NK-92 (cell line): ENCODE results near the gene ADAMTS2.

Experiments
- DNase-seq: peaks from one replicate; lab custom pipeline; 2025; ENCODE audit not compliant: unreplicated experiment; lab: John Stamatoyannopoulos, UW

The ADAMTS2 gene

DNA sequence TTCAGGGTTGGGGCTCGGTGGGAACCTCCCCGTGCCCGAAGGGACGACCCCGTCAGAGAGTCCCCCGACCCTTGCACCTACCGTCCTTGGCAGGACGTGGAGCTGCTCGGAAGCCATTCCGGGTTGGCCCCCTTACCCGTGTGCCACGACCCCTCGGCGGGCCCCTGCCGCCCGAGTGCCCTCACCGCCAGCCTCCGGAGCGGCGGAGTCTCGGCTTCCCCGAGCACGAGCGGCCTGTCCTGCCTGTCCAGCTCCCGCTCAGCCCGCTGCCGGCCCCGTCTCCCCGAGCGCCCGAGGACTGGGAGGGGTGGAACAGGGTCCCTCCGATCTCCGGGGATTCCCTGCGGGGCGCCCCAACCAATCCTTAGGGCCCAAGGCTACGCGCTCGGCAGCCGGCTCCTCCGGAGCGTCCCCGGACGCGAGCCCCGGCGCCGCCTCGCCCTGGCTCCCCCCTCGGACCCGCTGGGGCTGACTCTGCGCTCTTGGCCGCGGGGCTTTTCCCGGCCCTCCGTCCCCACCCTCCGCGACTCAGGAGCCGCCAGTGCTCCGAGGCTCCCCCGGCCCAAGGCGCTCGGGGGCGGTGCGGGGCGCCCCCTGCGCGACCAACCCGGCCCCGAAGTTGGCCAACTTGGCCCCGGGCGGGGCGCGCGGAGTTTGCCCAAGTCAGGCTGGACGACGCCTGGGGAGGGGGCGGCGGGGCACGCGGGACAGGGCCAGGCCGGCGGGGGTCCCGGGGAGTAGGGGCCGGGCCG lies 654 bp downstream of the ADAMTS2 start:
- no peak for DNase-seq

GRCh38 chr5:179343719-179344430 lies 1.4 kb downstream of the ADAMTS2 start:
- no peak for DNase-seq

DNA sequence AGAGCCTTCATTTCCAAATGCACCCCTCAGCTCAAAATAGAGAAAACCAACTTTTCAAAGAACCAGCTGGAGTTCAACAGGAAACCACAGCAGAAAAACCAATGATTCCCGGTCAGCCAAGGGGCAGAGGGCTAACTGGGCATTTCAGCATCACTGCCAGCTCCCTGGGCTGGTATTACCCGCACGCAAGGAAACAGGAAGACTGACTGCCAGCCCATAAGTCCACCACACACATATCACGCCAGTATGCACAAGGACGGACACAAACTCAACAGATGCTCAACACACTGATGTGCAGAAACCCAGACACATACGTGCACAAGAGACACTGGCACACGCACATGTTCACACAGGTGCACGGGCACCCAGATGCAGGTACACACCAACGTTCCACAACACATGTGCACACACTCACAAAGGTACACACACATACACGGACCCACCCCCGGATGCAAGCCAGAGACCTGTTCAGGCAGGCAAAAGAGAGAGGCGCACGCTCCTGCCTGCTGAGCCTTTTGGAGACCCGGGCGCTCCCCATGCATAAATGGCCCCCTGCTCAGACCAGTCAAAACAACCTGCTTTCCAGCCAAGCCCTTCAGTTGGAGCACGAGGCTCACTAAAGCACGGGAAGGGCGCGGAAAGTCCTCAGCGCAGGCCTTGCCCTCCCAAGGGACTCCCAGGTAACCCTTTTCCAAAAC lies 2.1 kb downstream of the ADAMTS2 start:
- no peak for DNase-seq

- DNase-seq: no peak
Measured at GRCh38 chr5:179342577-179342976, 2.7 kb downstream of the ADAMTS2 start.

GRCh38 chr5:179340465-179340864 lies 4.8 kb downstream of the ADAMTS2 start:
- DNase-seq: no peak

DNA sequence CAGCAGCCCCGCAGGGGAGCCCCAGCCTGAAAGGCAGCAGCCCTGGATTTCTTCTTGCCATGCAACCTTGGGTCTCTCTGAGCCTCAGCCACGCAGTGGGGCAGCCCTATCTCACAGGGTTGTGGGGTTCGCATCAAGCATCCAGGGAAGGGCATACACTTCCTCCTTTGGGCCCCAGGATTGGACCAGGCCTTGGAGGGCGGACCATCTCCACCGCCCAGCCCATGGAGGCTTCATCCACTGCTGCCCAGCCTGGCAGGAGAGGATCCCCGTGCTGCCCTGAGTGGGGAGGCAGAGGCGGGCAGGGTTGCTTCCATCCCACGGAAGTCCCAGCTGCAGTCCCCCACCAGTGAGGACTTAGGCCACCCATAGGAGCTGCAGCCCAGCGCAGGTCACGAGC lies 5.3 kb downstream of the ADAMTS2 start:
- no peak for DNase-seq

DNA sequence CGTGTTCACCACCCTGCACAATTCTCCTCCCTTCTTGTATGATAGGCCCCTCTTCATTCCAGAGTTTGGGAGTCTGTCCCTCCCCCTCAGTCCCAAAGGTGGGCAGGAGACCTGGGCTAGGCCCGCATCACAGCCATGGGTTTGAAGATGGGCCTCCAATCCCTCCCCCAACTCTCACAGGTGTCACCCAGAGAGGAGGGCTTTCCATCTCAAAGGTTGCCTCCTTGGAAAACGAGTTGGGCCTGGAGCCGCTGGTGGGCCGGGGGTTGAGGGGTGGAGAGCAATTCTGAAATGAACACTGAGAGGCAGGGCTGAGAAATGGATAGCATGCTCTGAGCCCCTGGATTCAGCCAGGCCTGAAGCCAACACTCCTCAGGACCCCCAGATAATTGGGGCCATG lies 6.2 kb downstream of the ADAMTS2 start:
- no peak for DNase-seq

DNA sequence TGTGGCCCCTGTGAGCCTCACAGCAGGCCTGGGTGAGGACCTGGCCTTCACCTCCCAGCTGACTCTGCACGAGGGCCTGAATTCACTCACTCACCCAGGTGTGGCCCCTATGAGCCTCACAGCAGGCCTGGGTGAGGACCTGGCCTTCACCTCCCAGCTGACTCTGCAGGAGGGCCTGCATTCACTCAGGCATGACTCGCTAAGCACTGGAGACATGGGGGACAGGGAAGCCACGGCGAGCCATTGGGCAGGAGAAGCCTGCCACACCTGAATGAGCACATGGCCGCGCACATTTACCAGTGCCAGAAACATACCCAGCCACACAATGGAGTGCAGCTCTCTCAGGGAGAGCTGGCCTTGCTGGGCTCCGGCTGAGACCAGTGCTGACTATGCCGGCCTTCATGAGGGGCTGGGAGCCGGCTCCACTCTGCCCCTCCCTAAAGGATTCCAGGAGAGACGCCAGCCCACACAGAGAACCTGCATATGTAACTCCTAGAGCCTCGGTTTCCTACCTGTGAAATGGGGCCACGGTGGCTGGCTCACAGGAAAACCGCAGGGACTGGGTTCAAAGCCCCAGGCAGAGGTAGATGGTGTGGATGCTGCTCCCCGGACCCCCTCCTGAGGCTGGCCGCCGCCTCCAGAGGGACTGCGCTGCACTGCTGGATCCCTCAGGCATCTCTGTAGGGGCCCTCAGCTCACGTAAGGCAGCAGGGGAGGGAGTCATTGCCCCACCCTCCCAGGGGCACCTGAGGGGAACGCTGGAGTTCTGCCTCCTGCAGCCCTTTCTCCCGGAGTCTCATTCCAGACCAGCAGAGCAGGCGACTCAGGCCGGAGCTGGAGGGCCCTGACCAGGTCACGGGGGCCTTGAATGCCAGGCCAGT lies 7.2 kb downstream of the ADAMTS2 start:
- no peak for DNase-seq

- DNase-seq: no peak
Measured at GRCh38 chr5:179336871-179337795, 8.1 kb downstream of the ADAMTS2 start.

DNA sequence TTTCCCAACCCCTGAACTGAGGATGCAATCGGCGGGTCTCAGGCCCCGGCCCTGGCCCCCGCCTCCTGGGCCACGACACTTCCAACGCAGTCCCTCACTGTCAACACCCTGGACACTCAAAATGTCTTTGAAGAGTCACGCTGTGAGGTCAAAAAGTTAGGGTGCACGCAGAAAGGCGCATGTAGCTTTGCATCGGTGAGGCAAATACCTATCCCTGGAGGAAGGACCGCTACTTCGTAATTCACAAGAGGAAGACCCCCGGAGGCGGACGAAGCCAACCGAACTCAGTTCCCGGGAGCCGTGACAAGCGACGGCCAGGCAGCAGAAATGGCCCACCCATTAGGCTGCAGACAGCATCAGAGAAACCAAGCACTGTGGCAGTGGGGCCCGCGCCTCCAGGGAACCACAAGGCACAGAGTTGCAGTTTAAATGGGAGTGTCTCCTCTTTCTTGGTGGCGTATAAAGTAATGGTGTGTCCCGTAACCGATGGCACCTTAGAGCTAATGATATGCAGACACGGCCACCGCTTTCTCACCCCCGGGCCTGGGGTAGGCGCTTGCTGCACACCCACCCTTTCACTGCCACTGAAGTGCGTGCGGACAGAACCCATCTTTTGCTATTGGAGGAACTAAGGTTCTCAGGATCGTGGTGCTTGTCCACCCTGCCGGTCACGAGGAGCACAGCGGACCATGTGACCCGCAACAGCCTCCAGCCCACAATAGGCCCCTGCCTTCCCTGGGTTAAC lies 9.0 kb downstream of the ADAMTS2 start:
- no peak for DNase-seq

GRCh38 chr5:179333796-179334761 lies 11.2 kb downstream of the ADAMTS2 start:
- DNase-seq: no peak

GRCh38 chr5:179332741-179333290 lies 12.4 kb downstream of the ADAMTS2 start:
- DNase-seq: no peak

- no peak for DNase-seq
Measured at GRCh38 chr5:179331591-179332375, 13.5 kb downstream of the ADAMTS2 start.

- no peak for DNase-seq
Measured at GRCh38 chr5:179330186-179330900, 14.9 kb downstream of the ADAMTS2 start.

GRCh38 chr5:179328291-179328690 lies 17.0 kb downstream of the ADAMTS2 start:
- no peak for DNase-seq

DNA sequence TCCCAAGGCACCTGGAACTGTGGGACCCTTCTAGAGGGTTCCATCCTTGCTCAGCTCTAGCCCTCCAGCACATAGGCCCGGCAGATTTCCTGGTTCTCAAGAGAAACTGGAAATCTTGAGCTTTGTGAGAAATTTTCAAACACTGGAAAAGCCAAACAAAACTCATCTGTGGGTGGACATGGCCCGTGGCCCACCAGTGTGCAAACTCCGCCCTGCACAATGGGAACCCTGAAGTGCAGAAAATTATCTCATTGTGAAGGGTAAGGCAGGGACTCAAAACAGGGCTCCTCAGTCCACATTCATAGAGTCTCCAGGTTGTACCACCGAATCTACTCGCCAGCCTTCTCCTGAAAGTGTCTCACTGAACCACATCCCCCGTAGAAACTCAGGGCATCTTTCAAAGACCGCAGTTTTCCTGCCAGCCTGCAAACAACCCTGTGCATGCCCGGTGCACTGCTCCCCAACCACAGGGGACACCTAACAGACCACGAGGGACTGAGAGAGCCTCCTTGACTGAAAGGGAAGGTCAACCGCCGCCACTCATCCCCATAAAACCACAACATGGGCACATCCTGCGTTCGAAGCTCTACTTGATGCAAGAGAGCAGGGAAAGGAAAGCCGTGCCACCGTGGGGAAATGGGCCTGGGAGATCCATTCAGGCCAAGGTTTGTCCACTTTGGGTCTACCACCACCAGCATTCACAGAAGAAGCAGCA lies 18.1 kb downstream of the ADAMTS2 start:
- DNase-seq: no peak
